Measurements from ENCODE around the gene CNOT4. TPM values are rescaled to one million over a fixed set of nuclear protein-coding genes. Genes with fewer than 3 reads are reported as not detected.
A peak's percentile ranks its signal among the peaks of the same experiment; 100 is the strongest.

Gene CNOT4
- total and polyA plus RNA-seq, 4 donors, result 5.6 to 61.4 (median 11.7) TPM

DNA sequence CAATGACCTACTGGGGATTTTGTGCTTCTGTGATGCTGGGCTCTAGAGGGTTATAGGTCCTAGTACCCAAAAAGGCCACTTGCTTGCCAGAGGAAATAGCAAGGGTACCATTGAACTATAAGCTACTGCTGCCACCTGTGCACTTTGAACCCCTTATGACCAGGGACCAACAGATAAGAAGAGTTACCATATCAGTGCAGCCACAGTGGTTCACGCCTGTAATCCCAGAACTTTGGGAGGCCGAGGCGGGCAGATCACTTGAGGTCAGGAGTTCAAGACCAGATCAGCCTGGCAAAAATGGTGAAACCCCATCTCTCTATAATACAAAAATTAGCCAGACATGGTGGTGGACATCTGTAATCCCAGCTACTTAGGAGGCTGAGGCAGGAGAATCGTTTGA is 15.5 kb upstream of the CNOT4 start:
- DNase-seq (no peak), ATAC-seq (ENCODE audit: insufficient read depth, low FRiP score) (no peak)
- TF ChIP-seq, protein P1, sequence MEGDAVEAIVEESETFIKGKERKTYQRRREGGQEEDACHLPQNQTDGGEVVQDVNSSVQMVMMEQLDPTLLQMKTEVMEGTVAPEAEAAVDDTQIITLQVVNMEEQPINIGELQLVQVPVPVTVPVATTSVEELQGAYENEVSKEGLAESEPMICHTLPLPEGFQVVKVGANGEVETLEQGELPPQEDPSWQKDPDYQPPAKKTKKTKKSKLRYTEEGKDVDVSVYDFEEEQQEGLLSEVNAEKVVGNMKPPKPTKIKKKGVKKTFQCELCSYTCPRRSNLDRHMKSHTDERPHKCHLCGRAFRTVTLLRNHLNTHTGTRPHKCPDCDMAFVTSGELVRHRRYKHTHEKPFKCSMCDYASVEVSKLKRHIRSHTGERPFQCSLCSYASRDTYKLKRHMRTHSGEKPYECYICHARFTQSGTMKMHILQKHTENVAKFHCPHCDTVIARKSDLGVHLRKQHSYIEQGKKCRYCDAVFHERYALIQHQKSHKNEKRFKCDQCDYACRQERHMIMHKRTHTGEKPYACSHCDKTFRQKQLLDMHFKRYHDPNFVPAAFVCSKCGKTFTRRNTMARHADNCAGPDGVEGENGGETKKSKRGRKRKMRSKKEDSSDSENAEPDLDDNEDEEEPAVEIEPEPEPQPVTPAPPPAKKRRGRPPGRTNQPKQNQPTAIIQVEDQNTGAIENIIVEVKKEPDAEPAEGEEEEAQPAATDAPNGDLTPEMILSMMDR (IDR thresholded peaks at IDR 0.05; ENCODE audit: control extremely low read depth, extremely low read depth), result no peak
- Histone ChIP-seq H3K9ac (ENCODE audit: insufficient read depth in 1 of 2, low read length in 2 of 2) (no peak overlapping the region), H3K4me3 (no peak overlapping the region), H3K27me3 (ENCODE audit: control insufficient read depth in 3 of 3, insufficient read depth in 3 of 3, low read length in 2 of 3) (no peaks in the 10 kb centered on the region), H3K36me3 (ENCODE audit: control insufficient read depth in 4 of 4, insufficient read depth in 4 of 4, low read length in 4 of 4) (no peaks in the 10 kb centered on the region), H3K27ac (ENCODE audit: low read depth in 1 of 2, low read length in 1 of 2) (no peak overlapping the region), H3K4me1 (ENCODE audit: control insufficient read depth in 5 of 5, insufficient read depth in 5 of 5, low read length in 5 of 5) (no peaks in the 10 kb centered on the region), H3K9me3 (ENCODE audit: control insufficient read depth in 4 of 4, insufficient read depth in 3 of 4, low read length in 3 of 4) (no peaks in the 10 kb centered on the region)
- 97 to 98% methylated on average over 4 of the region's 4 CpGs for WGBS, 2 donors

DNA sequence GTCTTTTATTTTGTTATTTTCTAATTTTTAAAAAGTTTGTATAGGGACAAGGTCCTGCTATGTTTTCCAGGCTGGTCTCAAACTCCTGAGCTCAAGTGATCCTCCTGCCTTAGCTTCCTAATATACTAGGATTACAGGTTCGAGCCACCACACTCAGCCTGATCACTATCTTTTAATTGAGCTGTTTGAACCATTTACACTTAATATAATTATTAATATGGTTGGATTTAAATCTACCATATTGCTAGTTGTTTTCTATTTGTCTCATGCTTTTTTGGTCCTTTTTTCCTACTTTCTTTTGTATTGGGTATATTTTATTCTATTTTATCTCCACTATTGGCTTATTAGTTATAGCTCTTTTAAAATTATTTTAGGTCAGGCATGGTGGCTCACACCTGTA is 13.2 kb upstream of the CNOT4 start:
- H3K4me1 ChIP-seq (ENCODE audit: control insufficient read depth in 5 of 5, insufficient read depth in 5 of 5, low read length in 5 of 5), result no peaks in the 10 kb centered on the region
- H3K9me3 ChIP-seq (ENCODE audit: control insufficient read depth in 4 of 4, insufficient read depth in 3 of 4, low read length in 3 of 4), result no peaks in the 10 kb centered on the region
- TF ChIP-seq, protein P1 (IDR thresholded peaks at IDR 0.05; ENCODE audit: control extremely low read depth, extremely low read depth), result no peak
- H3K9ac ChIP-seq (ENCODE audit: insufficient read depth in 1 of 2, low read length in 2 of 2), result no peak overlapping the region
- WGBS, 2 donors, result 98 to 100% methylated on average over 1 of the region's 1 CpG
- no peak overlapping the region for H3K4me3 ChIP-seq
- H3K27me3 ChIP-seq (ENCODE audit: control insufficient read depth in 3 of 3, insufficient read depth in 3 of 3, low read length in 2 of 3), result no peaks in the 10 kb centered on the region
- DNase-seq (no peak), ATAC-seq (ENCODE audit: insufficient read depth, low FRiP score) (no peak)
- no peaks in the 10 kb centered on the region for H3K36me3 ChIP-seq (ENCODE audit: control insufficient read depth in 4 of 4, insufficient read depth in 4 of 4, low read length in 4 of 4)
- H3K27ac ChIP-seq (ENCODE audit: low read depth in 1 of 2, low read length in 1 of 2), result no peak overlapping the region

DNA sequence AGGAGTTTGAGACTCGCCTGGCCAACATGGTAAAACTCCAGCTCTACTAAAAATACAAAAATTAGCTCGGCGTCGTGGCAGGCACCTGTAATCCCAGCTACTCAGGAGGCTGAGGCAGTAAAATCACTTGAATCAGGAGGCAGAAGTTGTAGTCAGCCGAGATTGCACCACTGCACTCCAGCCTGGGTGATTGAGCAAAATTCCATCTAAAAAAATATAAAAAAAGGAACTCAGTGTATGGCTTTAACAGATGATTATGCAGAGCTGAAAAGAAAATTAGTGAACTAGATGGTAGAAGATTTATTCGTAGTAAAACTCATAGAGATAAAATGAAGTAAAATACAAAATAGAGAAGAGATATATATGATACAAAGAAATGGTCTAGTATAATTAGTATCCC is 12.6 kb upstream of the CNOT4 start:
- no peak for ATAC-seq (ENCODE audit: insufficient read depth, low FRiP score)
- H3K36me3 ChIP-seq (ENCODE audit: control insufficient read depth in 4 of 4, insufficient read depth in 4 of 4, low read length in 4 of 4), result no peaks in the 10 kb centered on the region
- WGBS, 2 donors, result 88 to 94% methylated on average over 6 of the region's 6 CpGs

DNA sequence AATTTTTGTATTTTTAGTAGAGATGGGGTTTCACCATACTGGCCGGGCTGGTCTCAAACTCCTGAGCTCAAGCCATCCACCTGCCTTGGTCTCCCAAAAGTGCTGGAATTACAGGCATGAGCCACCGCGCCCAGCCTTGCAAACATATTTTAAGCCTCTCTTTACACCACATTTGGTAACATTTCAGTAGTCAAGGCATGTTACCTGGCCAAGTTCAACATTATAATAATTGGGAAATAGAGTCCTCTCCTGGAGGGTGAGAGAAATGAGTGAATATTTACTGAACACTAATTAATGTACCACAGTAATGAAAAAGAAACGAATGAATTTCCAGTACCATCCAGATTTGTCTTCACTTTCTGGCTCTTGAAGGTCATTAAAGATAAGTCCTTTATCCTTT is 10.0 kb upstream of the CNOT4 start:
- Histone ChIP-seq H3K27me3 (ENCODE audit: control insufficient read depth in 3 of 3, insufficient read depth in 3 of 3, low read length in 2 of 3) (no peaks in the 10 kb centered on the region), H3K9ac (ENCODE audit: insufficient read depth in 1 of 2, low read length in 2 of 2) (no peak overlapping the region), H3K4me1 (ENCODE audit: control insufficient read depth in 5 of 5, insufficient read depth in 5 of 5, low read length in 5 of 5) (no peaks in the 10 kb centered on the region), H3K27ac (ENCODE audit: low read depth in 1 of 2, low read length in 1 of 2) (peak overlapping the region in 1 of 2 donors; percentile 40), H3K4me3 (no peak overlapping the region), H3K36me3 (ENCODE audit: control insufficient read depth in 4 of 4, insufficient read depth in 4 of 4, low read length in 4 of 4) (no peaks in the 10 kb centered on the region), H3K9me3 (ENCODE audit: control insufficient read depth in 4 of 4, insufficient read depth in 3 of 4, low read length in 3 of 4) (no peaks in the 10 kb centered on the region)
- TF ChIP-seq, protein P1 (IDR thresholded peaks at IDR 0.05; ENCODE audit: control extremely low read depth, extremely low read depth), result no peak
- no peak for DNase-seq
- WGBS, 2 donors, result 73 to 91% methylated on average over 4 of the region's 4 CpGs
- no peak for ATAC-seq (ENCODE audit: insufficient read depth, low FRiP score)

More for the DNA sequence above, 12.6 kb upstream of the CNOT4 start:
- Histone ChIP-seq H3K4me1 (ENCODE audit: control insufficient read depth in 5 of 5, insufficient read depth in 5 of 5, low read length in 5 of 5) (no peaks in the 10 kb centered on the region), H3K27ac (ENCODE audit: low read depth in 1 of 2, low read length in 1 of 2) (no peak overlapping the region), H3K9ac (ENCODE audit: insufficient read depth in 1 of 2, low read length in 2 of 2) (no peak overlapping the region), H3K4me3 (no peak overlapping the region), H3K9me3 (ENCODE audit: control insufficient read depth in 4 of 4, insufficient read depth in 3 of 4, low read length in 3 of 4) (no peaks in the 10 kb centered on the region), H3K27me3 (ENCODE audit: control insufficient read depth in 3 of 3, insufficient read depth in 3 of 3, low read length in 2 of 3) (no peaks in the 10 kb centered on the region)
- no peak for DNase-seq
- TF ChIP-seq, protein P1 (IDR thresholded peaks at IDR 0.05; ENCODE audit: control extremely low read depth, extremely low read depth), result no peak
